ENCODE results near the gene XAB2.

- no peak for TF ChIP-seq CTCF (IDR thresholded peaks at IDR 0.05)
- no peak for TF ChIP-seq POLR2A (IDR thresholded peaks at IDR 0.05)
Measured at GRCh38 chr19:7670790-7671189, 41.4 kb upstream of the XAB2 start.

Data from uterus (tissue), 2 donors.